HepG2 (cell line): ENCODE measurements around the gene NDUFB7. TPM values are rescaled to one million over a fixed set of nuclear protein-coding genes. Genes with fewer than 3 reads are reported as not detected.

Source experiments
- BCL6 ChIP-seq: IDR thresholded peaks from 2 replicates; pipeline ENCODE4 v1.6.1; 2016; ENCODE audit warnings: missing genetic modification reagents, missing compliant biosample characterization
- FOXA3 ChIP-seq: IDR thresholded peaks from 2 replicates; pipeline ENCODE4 v1.6.1; 2016; ENCODE audit warnings: missing genetic modification reagents, missing compliant biosample characterization
- GATAD1 ChIP-seq: IDR thresholded peaks from 2 replicates; pipeline ENCODE4 v1.6.1; 2016; ENCODE audit warnings: missing genetic modification reagents, missing compliant biosample characterization
- GATAD2A ChIP-seq: IDR thresholded peaks from 2 replicates; pipeline ENCODE4 v1.6.1; 2016
- HOXA5 ChIP-seq: sonication (generic); formaldehyde crosslinking; IDR thresholded peaks from 2 replicates; pipeline ENCODE4 v1.4.0; 2020; ENCODE audit warnings: missing genetic modification reagents
- KAT2B ChIP-seq: fragments of 150-350 bp; IDR thresholded peaks from 2 replicates; pipeline ENCODE4 v1.6.1; 2014; ENCODE audit warnings: low read depth, low read length, borderline replicate concordance
- KMT2B ChIP-seq: IDR thresholded peaks from 2 replicates; pipeline ENCODE4 v1.6.1; 2016; ENCODE audit warnings: missing genetic modification reagents, missing compliant biosample characterization
- MAZ ChIP-seq, 2 experiments: sonication (generic) in 1 of 2; formaldehyde crosslinking in 1 of 2; IDR thresholded peaks; 2 replicates each; pipeline versions ENCODE4 v1.5.0 to v1.6.1; 2012 to 2020; ENCODE audit warnings: low read depth in 2 of 2, mild to moderate bottlenecking in 2 of 2, borderline replicate concordance in 1 of 2, improper control_type of control experiment in 1 of 2, low read length in 1 of 2, missing genetic modification reagents in 1 of 2, moderate library complexity in 1 of 2
- MIXL1 ChIP-seq: IDR thresholded peaks from 2 replicates; pipeline ENCODE4 v1.6.1; 2016
- MXD4 ChIP-seq: IDR thresholded peaks from 2 replicates; pipeline ENCODE4 v1.6.1; 2016; ENCODE audit warnings: mild to moderate bottlenecking, missing biosample characterization, missing genetic modification reagents
- NFATC3 ChIP-seq: sonication (generic); formaldehyde crosslinking; IDR thresholded peaks from 2 replicates; pipeline ENCODE4 v1.5.1; 2020; ENCODE audit warnings: mild to moderate bottlenecking, missing genetic modification reagents
- NFE2 ChIP-seq: sonication (generic); formaldehyde crosslinking; IDR thresholded peaks from 2 replicates; pipeline ENCODE4 v1.4.0; 2020; ENCODE audit warnings: missing genetic modification reagents
- NR2F1 ChIP-seq, 2 experiments: fragments of 450-650 bp in 1 of 2; formaldehyde crosslinking in 1 of 2; IDR thresholded peaks; 2 replicates each; pipeline versions ENCODE4 v1.5.0 to v1.6.1; 2016 to 2020; ENCODE audit warnings: mild to moderate bottlenecking in 1 of 2, missing compliant biosample characterization in 1 of 2, missing genetic modification reagents in 1 of 2, moderate library complexity in 1 of 2
- POGZ ChIP-seq: sonication (generic); formaldehyde crosslinking; IDR thresholded peaks from 2 replicates; pipeline ENCODE4 v1.4.0; 2020; ENCODE audit warnings: mild to moderate bottlenecking, missing genetic modification reagents
- REL ChIP-seq: sonication (generic); formaldehyde crosslinking; conservative IDR thresholded peaks from 2 replicates; pipeline ENCODE4 v1.8.0; 2022; ENCODE audit warnings: mild to moderate bottlenecking, missing genetic modification reagents, moderate library complexity
- SP140L ChIP-seq: sonication (generic); formaldehyde crosslinking; IDR thresholded peaks from 2 replicates; pipeline ENCODE4 v1.4.0; 2020; ENCODE audit warnings: missing genetic modification reagents, borderline replicate concordance
- STAG1 ChIP-seq: sonication (generic); formaldehyde crosslinking; IDR thresholded peaks from 2 replicates; pipeline ENCODE4 v1.4.0; 2020; ENCODE audit warnings: missing genetic modification reagents
- THAP8 ChIP-seq: sonication (generic); formaldehyde crosslinking; IDR thresholded peaks from 2 replicates; pipeline ENCODE4 v1.5.1; 2020; ENCODE audit warnings: missing genetic modification reagents, mild to moderate bottlenecking, borderline replicate concordance
- ZFP36L2 ChIP-seq: sonication (generic); formaldehyde crosslinking; IDR thresholded peaks from 2 replicates; pipeline ENCODE4 v1.4.0; 2020; ENCODE audit warnings: missing genetic modification reagents
- ZKSCAN8 ChIP-seq: IDR thresholded peaks from 2 replicates; pipeline ENCODE4 v1.6.1; 2016; ENCODE audit warnings: borderline replicate concordance, missing genetic modification reagents, missing compliant biosample characterization
- ZNF232 ChIP-seq: sonication (generic); formaldehyde crosslinking; IDR thresholded peaks from 2 replicates; pipeline ENCODE4 v1.4.0; 2020; ENCODE audit warnings: missing genetic modification reagents, borderline replicate concordance
- ZNF263 ChIP-seq: sonication (generic); formaldehyde crosslinking; IDR thresholded peaks from 2 replicates; pipeline ENCODE4 v1.4.0; 2020; ENCODE audit warnings: missing genetic modification reagents
- ZNF747 ChIP-seq: sonication (generic); formaldehyde crosslinking; IDR thresholded peaks from 2 replicates; pipeline ENCODE4 v1.8.1; 2023; ENCODE audit warnings: missing genetic modification reagents, mild to moderate bottlenecking, borderline replicate concordance
- ZNF770 ChIP-seq: sonication (generic); formaldehyde crosslinking; IDR thresholded peaks from 2 replicates; pipeline ENCODE4 v1.5.0; 2020; ENCODE audit warnings: mild to moderate bottlenecking, missing genetic modification reagents
- polyA plus RNA-seq, 8 experiments: library from polyadenylated mRNA; depleted of rRNA in 3 of 8; stranded (reverse) in 7 of 8; unstranded in 1 of 8; fragments of >200 nt; fragmentation: Illumina TruSeq in 4 of 8; extraction: Trizol in 4 of 8; gene quantifications; 2 replicates each; pipeline versions ENCODE4 v1.2.1 to v1.2.3, GENCODE V29; 2011 to 2016; ENCODE audit warnings: low read depth in 4 of 8, missing spikeins in 1 of 8, mixed read lengths in 1 of 8; ENCODE audit not compliant: insufficient read depth in 1 of 8
- total RNA-seq, 5 experiments: library from RNA; depleted of rRNA; stranded (reverse); fragments of >200 nt; fragmentation: Illumina TruSeq; extraction: Trizol; gene quantifications; 2 replicates each; pipeline ENCODE4 v1.2.3, GENCODE V29; 2016; ENCODE audit warnings: low read depth in 1 of 5
- TF ChIP-seq, protein P1 (sequence below): sonication (generic); formaldehyde crosslinking; IDR thresholded peaks from 2 replicates; pipeline ENCODE4 v1.4.0; 2020; ENCODE audit warnings: missing genetic modification reagents, borderline replicate concordance
- TF ChIP-seq, protein P2 (sequence below): sonication (generic); formaldehyde crosslinking; IDR thresholded peaks from 2 replicates; pipeline ENCODE4 v1.5.0; 2020; ENCODE audit warnings: mild to moderate bottlenecking, missing genetic modification reagents

Gene NDUFB7
- total and polyA plus RNA-seq, 2 of the 13 experiments (the other 11 are each of a cell fraction or from before 2014, with no cell fraction given), result 156 to 198 TPM

DNA sequence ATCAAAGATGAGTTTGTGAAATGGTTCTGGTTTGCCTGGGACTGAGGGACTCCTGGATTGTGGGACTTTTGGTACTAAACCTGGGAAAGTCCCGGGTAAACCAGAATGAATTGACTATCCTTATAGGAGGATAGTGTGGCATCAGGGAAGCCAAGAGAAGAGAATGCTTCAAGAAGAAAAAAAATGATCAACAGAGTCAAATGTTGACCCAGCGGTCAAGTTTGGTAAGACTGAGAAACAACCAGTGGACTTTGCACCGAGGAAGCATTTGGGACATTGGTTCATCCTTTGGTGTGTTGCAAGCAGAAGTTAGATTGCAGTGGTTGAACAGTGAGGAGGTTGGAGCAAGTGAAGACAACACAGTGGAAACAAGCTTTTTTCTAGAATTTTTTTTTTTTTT lies 44.5 kb upstream of the NDUFB7 start (continued):
- TF ChIP-seq MAZ (IDR thresholded peaks at IDR 0.05; ENCODE audit: borderline replicate concordance, low read depth, low read length), result no peak
- no peak for TF ChIP-seq MAZ (CRISPR knock-in tag; IDR thresholded peaks at IDR 0.05; ENCODE audit: low read depth)
- TF ChIP-seq, protein P1, sequence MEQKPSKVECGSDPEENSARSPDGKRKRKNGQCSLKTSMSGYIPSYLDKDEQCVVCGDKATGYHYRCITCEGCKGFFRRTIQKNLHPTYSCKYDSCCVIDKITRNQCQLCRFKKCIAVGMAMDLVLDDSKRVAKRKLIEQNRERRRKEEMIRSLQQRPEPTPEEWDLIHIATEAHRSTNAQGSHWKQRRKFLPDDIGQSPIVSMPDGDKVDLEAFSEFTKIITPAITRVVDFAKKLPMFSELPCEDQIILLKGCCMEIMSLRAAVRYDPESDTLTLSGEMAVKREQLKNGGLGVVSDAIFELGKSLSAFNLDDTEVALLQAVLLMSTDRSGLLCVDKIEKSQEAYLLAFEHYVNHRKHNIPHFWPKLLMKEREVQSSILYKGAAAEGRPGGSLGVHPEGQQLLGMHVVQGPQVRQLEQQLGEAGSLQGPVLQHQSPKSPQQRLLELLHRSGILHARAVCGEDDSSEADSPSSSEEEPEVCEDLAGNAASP (CRISPR knock-in tag), result 0 out of 2 replicates have a peak, but pooled peaks have one; percentile 28
- peak in 1 of 2 experiments; percentile 55; a peak in 1 of 4 replicates for TF ChIP-seq NR2F1 (CRISPR knock-in tag; IDR thresholded peaks at IDR 0.05)
- TF ChIP-seq NFATC3, result no peak
- TF ChIP-seq FOXA3 (CRISPR knock-in tag), result peak; percentile 67
- TF ChIP-seq KAT2B, result no peak
- TF ChIP-seq NFE2 (CRISPR knock-in tag), result no peak
- TF ChIP-seq POGZ (CRISPR knock-in tag), result no peak
- no peak for TF ChIP-seq MXD4 (CRISPR knock-in tag)
- TF ChIP-seq THAP8 (CRISPR knock-in tag), result no peak
- TF ChIP-seq STAG1 (CRISPR knock-in tag), result no peak
- no peak for TF ChIP-seq SP140L (CRISPR knock-in tag)
- TF ChIP-seq KMT2B, result no peak
- TF ChIP-seq ZNF747 (CRISPR knock-in tag), result no peak
- TF ChIP-seq ZFP36L2 (CRISPR knock-in tag), result no peak
- peak; percentile 91; the same call in 1 of the 2 replicates for TF ChIP-seq ZNF232 (CRISPR knock-in tag)
- TF ChIP-seq ZNF770 (CRISPR knock-in tag), result no peak
- TF ChIP-seq MIXL1 (CRISPR knock-in tag), result no peak
- no peak; the same call in 1 of the 2 replicates for TF ChIP-seq BCL6 (CRISPR knock-in tag)
- peak; percentile 81 for TF ChIP-seq GATAD2A (CRISPR knock-in tag)
- no peak for TF ChIP-seq ZKSCAN8 (CRISPR knock-in tag)
- TF ChIP-seq, protein P2, sequence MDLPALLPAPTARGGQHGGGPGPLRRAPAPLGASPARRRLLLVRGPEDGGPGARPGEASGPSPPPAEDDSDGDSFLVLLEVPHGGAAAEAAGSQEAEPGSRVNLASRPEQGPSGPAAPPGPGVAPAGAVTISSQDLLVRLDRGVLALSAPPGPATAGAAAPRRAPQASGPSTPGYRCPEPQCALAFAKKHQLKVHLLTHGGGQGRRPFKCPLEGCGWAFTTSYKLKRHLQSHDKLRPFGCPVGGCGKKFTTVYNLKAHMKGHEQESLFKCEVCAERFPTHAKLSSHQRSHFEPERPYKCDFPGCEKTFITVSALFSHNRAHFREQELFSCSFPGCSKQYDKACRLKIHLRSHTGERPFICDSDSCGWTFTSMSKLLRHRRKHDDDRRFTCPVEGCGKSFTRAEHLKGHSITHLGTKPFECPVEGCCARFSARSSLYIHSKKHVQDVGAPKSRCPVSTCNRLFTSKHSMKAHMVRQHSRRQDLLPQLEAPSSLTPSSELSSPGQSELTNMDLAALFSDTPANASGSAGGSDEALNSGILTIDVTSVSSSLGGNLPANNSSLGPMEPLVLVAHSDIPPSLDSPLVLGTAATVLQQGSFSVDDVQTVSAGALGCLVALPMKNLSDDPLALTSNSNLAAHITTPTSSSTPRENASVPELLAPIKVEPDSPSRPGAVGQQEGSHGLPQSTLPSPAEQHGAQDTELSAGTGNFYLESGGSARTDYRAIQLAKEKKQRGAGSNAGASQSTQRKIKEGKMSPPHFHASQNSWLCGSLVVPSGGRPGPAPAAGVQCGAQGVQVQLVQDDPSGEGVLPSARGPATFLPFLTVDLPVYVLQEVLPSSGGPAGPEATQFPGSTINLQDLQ (CRISPR knock-in tag), result no peak
- no peak for TF ChIP-seq HOXA5 (CRISPR knock-in tag)
- no peak for TF ChIP-seq REL (CRISPR knock-in tag)
- 0 out of 2 replicates have a peak, but pooled peaks have one; percentile 16 for TF ChIP-seq GATAD1 (CRISPR knock-in tag)
- no peak for TF ChIP-seq ZNF263 (CRISPR knock-in tag)
